H1 (cell line): ENCODE data around the gene PTGDS. TPM values are rescaled to one million over a fixed set of nuclear protein-coding genes. Genes with fewer than 3 reads are reported as not detected.

ENCODE experiments used
- EGR1 ChIP-seq: IDR thresholded peaks from 2 replicates; pipeline ENCODE4 v1.6.1; 2011; ENCODE audit warnings: low read depth, low read length, borderline replicate concordance
- GTF2F1 ChIP-seq: IDR thresholded peaks from 2 replicates; pipeline ENCODE4 v1.6.1; 2012; ENCODE audit warnings: low read depth, low read length, improper control_type of control experiment, borderline replicate concordance
- RBBP5 ChIP-seq: IDR thresholded peaks from 2 replicates; pipeline ENCODE4 v1.7.1; 2012; ENCODE audit warnings: low read depth, mild to moderate bottlenecking, inconsistent platforms, low read length, moderate library complexity, borderline replicate concordance
- SP2 ChIP-seq: IDR thresholded peaks from 2 replicates; pipeline ENCODE4 v1.6.1; 2012; ENCODE audit warnings: mild to moderate bottlenecking, low read length, inconsistent platforms
- TAF7 ChIP-seq: optimal IDR thresholded peaks from 2 replicates; pipeline ENCODE3; 2011; ENCODE audit warnings: low read depth, mild to moderate bottlenecking, inconsistent platforms, low read length, moderate library complexity, borderline replicate concordance
- polyA plus RNA-seq, 7 experiments: library from polyadenylated mRNA; depleted of rRNA in 3 of 7; stranded (reverse) in 5 of 7; unstranded in 2 of 7; fragments of >200 nt in 5 of 7; fragments of 200-250 nt in 2 of 7; gene quantifications; 1 replicate in 5 of 7; 2 replicates in 1 of 7; 4 replicates in 1 of 7; pipeline versions ENCODE4 v1.2.1 to v1.2.3, GENCODE V29; 2011 to 2013; ENCODE audit warnings: missing spikeins in 2 of 7, mixed read lengths in 2 of 7
- total RNA-seq: library from RNA; stranded (reverse); fragmentation: NEBNext Ultra II Directional; extraction: Animal tissue kit (Norgen Biotek cat#: 25700); gene quantifications from 2 replicates; pipeline ENCODE4 v1.2.1, GENCODE V29; 2021

The PTGDS gene
- total and polyA plus RNA-seq, 2 of the 8 experiments (the other 6 are each of a cell fraction or from before 2014, with no cell fraction given): 1.7 to 2.3 TPM

- TF ChIP-seq TAF7 (no peak), SP2 (no peak), RBBP5 (no peak), GTF2F1 (no peak), EGR1 (no peak)
Observed at GRCh38 chr9:136994180-136994887, 17.0 kb downstream of the PTGDS start (continued).
